Gastroesophageal sphincter (tissue), 4 donors: ENCODE measurements around the gene SERPINB6. TPM values are rescaled to one million over a fixed set of nuclear protein-coding genes. Genes with fewer than 3 reads are reported as not detected.
"Not testable (repeated sequence)": the region's sequence is repeated elsewhere in the genome, so short reads cannot be mapped to it uniquely, and the experiment has no call there.

Experiments used
- ATAC-seq: fragments of 150-250 bp; one replicate; pipeline ENCODE4 v1.9.1; 2016; ENCODE audit warnings: mild to moderate bottlenecking, moderate library complexity
- H3K27ac ChIP-seq, 4 donors: fragments of 200-600 bp; sonication (generic) in 3 of 4; 1 replicate in 3 of 4; 2 replicates in 1 of 4; pipeline ENCODE4 v1.5.1; 2016 to 2019
- H3K27me3 ChIP-seq: fragments of 200-600 bp; sonication (generic); one replicate; pipeline ENCODE4 v1.5.1; 2019
- H3K36me3 ChIP-seq, 2 donors: fragments of 200-600 bp; sonication (generic); one replicate each; pipeline ENCODE4 v1.5.1; 2019; ENCODE audit warnings: control low read depth in 1 of 2
- H3K4me1 ChIP-seq, 3 donors: fragments of 200-600 bp; sonication (generic); 1 replicate in 2 of 3; 2 replicates in 1 of 3; pipeline ENCODE4 v1.5.1; 2016 to 2019; ENCODE audit warnings: control low read depth in 2 of 3
- H3K4me3 ChIP-seq, 2 donors: fragments of 200-600 bp; sonication (generic); one replicate each; pipeline ENCODE4 v1.5.1; 2019; ENCODE audit warnings: mild to moderate bottlenecking in 1 of 2, moderate library complexity in 1 of 2
- H3K9me3 ChIP-seq, 3 donors: fragments of 200-600 bp; sonication (generic); one replicate each; pipeline ENCODE4 v1.5.1; 2017 to 2019; ENCODE audit warnings: control low read depth in 2 of 3
- CTCF ChIP-seq, 4 experiments: fragments of 200-600 bp in 2 of 4; fragments of 450-650 bp in 2 of 4; sonication (generic) in 1 of 4; IDR thresholded peaks; one replicate each; pipeline ENCODE4 v1.5.1; 2017 to 2019; ENCODE audit warnings: antibody characterized with exemption in 4 of 4, mild to moderate bottlenecking in 2 of 4, moderate library complexity in 2 of 4
- EP300 ChIP-seq: sonication (generic); formaldehyde crosslinking; IDR thresholded peaks from one replicate; pipeline ENCODE4 v1.6.1; 2017; ENCODE audit warnings: antibody characterized with exemption, mild to moderate bottlenecking
- POLR2A ChIP-seq, 2 donors: fragments of 450-650 bp; IDR thresholded peaks; one replicate each; pipeline ENCODE4 v1.6.1; 2017; ENCODE audit warnings: antibody characterized with exemption in 2 of 2, mild to moderate bottlenecking in 2 of 2, moderate library complexity in 1 of 2
- POLR2AphosphoS5 ChIP-seq: sonication (generic); formaldehyde crosslinking; IDR thresholded peaks from one replicate; pipeline ENCODE4 v1.6.1; 2017; ENCODE audit warnings: antibody characterized with exemption
- WGBS, 2 donors: methylation state at CpG; one replicate each; pipeline ENCODE4 v1.1.5; 2018; ENCODE audit warnings: low coverage in 1 of 2; 5-methylcytosine and 5-hydroxymethylcytosine counted together
- total RNA-seq, 4 donors: library from RNA; depleted of rRNA; stranded (reverse); fragments of >200 nt; gene quantifications; one replicate each; pipeline ENCODE4 v1.1.0, GENCODE V29; 2016

SERPINB6 gene
- total RNA-seq, 4 donors from 2014 or later, result 130 to 154 (median 143) TPM

- no peak overlapping the region for H3K27ac ChIP-seq
- H3K4me1 ChIP-seq, result no peaks in the 10 kb centered on the region
- no peak for TF ChIP-seq POLR2AphosphoS5
- no peak for TF ChIP-seq POLR2A (IDR thresholded peaks at IDR 0.05)
- TF ChIP-seq CTCF (IDR thresholded peaks at IDR 0.05), result no peak
- TF ChIP-seq EP300, result no peak
- H3K36me3 ChIP-seq, result no peaks in the 10 kb centered on the region
- no peaks in the 10 kb centered on the region for H3K9me3 ChIP-seq
- no peak for ATAC-seq
- no peak overlapping the region for H3K4me3 ChIP-seq
- H3K27me3 ChIP-seq, result no peaks in the 10 kb centered on the region
- 85 to 87% methylated on average over 8 to 11 of the region's 11 CpGs for WGBS, 2 donors
Measured at GRCh38 chr6:2913621-2914317, 57.6 kb downstream of the SERPINB6 start.

GRCh38 chr6:2911171-2911570 is 60.2 kb downstream of the SERPINB6 start:
- Histone ChIP-seq H3K27ac (no peak overlapping the region), H3K9me3 (no peaks in the 10 kb centered on the region), H3K4me1 (no peaks in the 10 kb centered on the region), H3K36me3 (no peaks in the 10 kb centered on the region), H3K4me3 (no peak overlapping the region), H3K27me3 (no peaks in the 10 kb centered on the region)
- TF ChIP-seq POLR2A (IDR thresholded peaks at IDR 0.05) (no peak), POLR2AphosphoS5 (no peak), CTCF (IDR thresholded peaks at IDR 0.05) (no peak), EP300 (no peak)
- WGBS, 2 donors, result 80 to 90% methylated on average over 2 to 4 of the region's 4 CpGs
- ATAC-seq, result no peak

- no peaks in the 10 kb centered on the region for H3K27me3 ChIP-seq
- no peak overlapping the region for H3K27ac ChIP-seq
- no peak for ATAC-seq
- H3K9me3 ChIP-seq, result no peaks in the 10 kb centered on the region
- WGBS, 2 donors, result 81 to 100% methylated on average over 4 of the region's 4 CpGs
- H3K4me1 ChIP-seq, result no peaks in the 10 kb centered on the region
- no peak for TF ChIP-seq POLR2AphosphoS5
- TF ChIP-seq POLR2A (IDR thresholded peaks at IDR 0.05), result no peak
- no peak for TF ChIP-seq CTCF (IDR thresholded peaks at IDR 0.05)
- no peak for TF ChIP-seq EP300
- H3K36me3 ChIP-seq, result no peaks in the 10 kb centered on the region
- H3K4me3 ChIP-seq, result no peak overlapping the region
Measured at GRCh38 chr6:2909718-2910117, 61.6 kb downstream of the SERPINB6 start.

GRCh38 chr6:2909051-2909606 is 62.2 kb downstream of the SERPINB6 start:
- not testable (repeated sequence) for H3K9me3 ChIP-seq, H3K4me3 ChIP-seq, H3K27ac ChIP-seq, ATAC-seq, H3K36me3 ChIP-seq, H3K4me1 ChIP-seq, H3K27me3 ChIP-seq
- 80 to 85% methylated on average over 4 to 13 of the region's 16 CpGs for WGBS, 2 donors

GRCh38 chr6:2908516-2908915 is 62.9 kb downstream of the SERPINB6 start:
- H3K27me3 ChIP-seq, H3K27ac ChIP-seq, H3K36me3 ChIP-seq, H3K4me1 ChIP-seq, H3K4me3 ChIP-seq, ATAC-seq, H3K9me3 ChIP-seq: not testable (repeated sequence)
- 33 to 50% methylated on average over 1 to 2 of the region's 3 CpGs for WGBS, 2 donors

GRCh38 chr6:2903411-2904185 is 67.8 kb downstream of the SERPINB6 start:
- not testable (repeated sequence) for H3K27me3 ChIP-seq, H3K36me3 ChIP-seq, H3K9me3 ChIP-seq
- no CpG with 5 or more reads among the region's 39 CpGs for WGBS, 2 donors
- Histone ChIP-seq H3K4me1 (peaks cover 0 to 37% (median 5%) of the 10 kb centered on the region in 3 donors), H3K4me3 (peak overlapping the region; percentile 51 to 83), H3K27ac (peak overlapping the region in 3 of 4 donors; percentile 87 to 90 (median 88))
- peak; percentile 72 for ATAC-seq

GRCh38 chr6:2901645-2902502 is 69.5 kb downstream of the SERPINB6 start:
- WGBS, 2 donors, result 46 to 73% methylated on average over 16 to 17 of the region's 27 CpGs
- not testable (repeated sequence) for H3K9me3 ChIP-seq, H3K27me3 ChIP-seq, ATAC-seq
- Histone ChIP-seq H3K36me3 (peaks cover 0 to 18% of the 10 kb centered on the region in 2 donors), H3K27ac (peak overlapping the region in 3 of 4 donors; percentile 24 to 90 (median 88)), H3K4me3 (peak overlapping the region; percentile 51 to 83), H3K4me1 (peaks cover 0 to 46% (median 5%) of the 10 kb centered on the region in 3 donors)
